ENCODE results near the gene TAF1C. TPM values are rescaled to one million over a fixed set of nuclear protein-coding genes. Genes with fewer than 3 reads are reported as not detected.

The TAF1C gene
- total RNA-seq, 1 donor from 2014 or later: 30.2 TPM

DNA sequence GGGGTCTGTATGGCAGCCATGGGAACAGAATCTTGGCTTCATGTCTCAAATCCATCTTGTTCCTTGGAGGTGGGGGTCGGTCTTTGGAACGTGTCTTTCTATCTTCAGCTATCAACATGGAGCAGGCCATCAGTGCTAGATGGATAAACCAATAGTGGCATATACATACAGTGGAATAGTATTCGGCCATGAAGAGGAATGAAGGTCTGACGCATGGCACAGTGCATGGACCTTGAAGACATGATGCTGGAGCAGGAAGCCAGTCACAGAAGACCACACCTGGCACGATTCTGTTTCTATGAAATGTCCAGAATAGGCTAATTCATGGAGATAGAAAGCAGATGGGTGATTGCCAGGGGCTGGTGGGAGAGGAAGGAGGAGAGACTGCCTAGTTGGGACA is 45.2 kb upstream of the TAF1C start:
- intact Hi-C loops (cut with DNase I): no loop called here
- Histone ChIP-seq H3K9me3 (no peaks in the 10 kb centered on the region), H3K27ac (no peak overlapping the region), H3K36me3 (no peaks in the 10 kb centered on the region), H3K4me1 (peaks cover 5% of the 10 kb centered on the region), H3K4me3 (no peak overlapping the region), H3K27me3 (no peaks in the 10 kb centered on the region)
- no peak for DNase-seq (ENCODE audit: extremely low spot score in 2 of 2)
- no peak for TF ChIP-seq CTCF (IDR thresholded peaks at IDR 0.05)
- no peak for TF ChIP-seq POLR2A (IDR thresholded peaks at IDR 0.05)
- no peak for TF ChIP-seq POLR2AphosphoS5 (IDR thresholded peaks at IDR 0.05; ENCODE audit: insufficient read depth in 1 of 2, low read depth in 1 of 2)

- intact Hi-C loops (cut with DNase I): no loop called here
- DNase-seq (ENCODE audit: extremely low spot score in 2 of 2): no peak
Observed at GRCh38 chr16:84229471-84229870, 42.6 kb upstream of the TAF1C start.

GRCh38 chr16:84228256-84228838 is 41.5 kb upstream of the TAF1C start:
- no peak overlapping the region for H3K27ac ChIP-seq
- intact Hi-C loops (cut with DNase I): no loop called here
- no peak for DNase-seq (ENCODE audit: extremely low spot score in 2 of 2)
- H3K27me3 ChIP-seq: no peaks in the 10 kb centered on the region
- H3K4me3 ChIP-seq: peak overlapping the region in 1 of 2 donors; percentile 4
- no peaks in the 10 kb centered on the region for H3K9me3 ChIP-seq
- peaks cover 5% of the 10 kb centered on the region for H3K4me1 ChIP-seq
- H3K36me3 ChIP-seq: no peaks in the 10 kb centered on the region
- TF ChIP-seq CTCF (IDR thresholded peaks at IDR 0.05) (no peak), POLR2AphosphoS5 (IDR thresholded peaks at IDR 0.05; ENCODE audit: insufficient read depth in 1 of 2, low read depth in 1 of 2) (no peak), POLR2A (IDR thresholded peaks at IDR 0.05) (no peak)

More at GRCh38 chr16:84229471-84229870, 42.6 kb upstream of the TAF1C start:
- TF ChIP-seq POLR2A (IDR thresholded peaks at IDR 0.05) (no peak), CTCF (IDR thresholded peaks at IDR 0.05) (no peak), POLR2AphosphoS5 (IDR thresholded peaks at IDR 0.05; ENCODE audit: insufficient read depth in 1 of 2, low read depth in 1 of 2) (no peak)
- Histone ChIP-seq H3K4me3 (no peak overlapping the region), H3K9me3 (no peaks in the 10 kb centered on the region), H3K4me1 (peaks cover 5% of the 10 kb centered on the region), H3K36me3 (no peaks in the 10 kb centered on the region), H3K27me3 (no peaks in the 10 kb centered on the region), H3K27ac (no peak overlapping the region)

DNA sequence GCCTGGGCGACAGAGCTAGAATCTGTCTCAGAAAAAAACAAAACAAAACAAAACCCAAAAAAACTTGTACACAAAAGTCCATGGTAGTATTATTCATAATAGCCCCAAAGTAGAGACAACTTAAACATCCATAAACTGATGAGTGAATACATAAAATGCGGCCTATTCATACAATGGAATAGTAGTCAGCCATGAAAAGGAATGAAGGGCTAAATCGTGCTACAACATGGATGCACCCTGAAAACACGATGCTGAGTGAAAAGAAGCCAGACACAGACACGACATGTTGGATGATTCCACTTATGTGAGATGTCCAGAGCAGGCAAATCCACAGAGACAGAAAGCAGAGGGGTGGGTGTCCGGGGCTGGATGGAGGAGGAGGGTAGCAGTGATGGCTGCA is 40.7 kb upstream of the TAF1C start:
- peaks cover 5% of the 10 kb centered on the region for H3K4me1 ChIP-seq
- no peak for DNase-seq (ENCODE audit: extremely low spot score in 2 of 2)
- intact Hi-C loops (cut with DNase I): no loop called here
- H3K9me3 ChIP-seq: no peaks in the 10 kb centered on the region
- no peaks in the 10 kb centered on the region for H3K36me3 ChIP-seq
- H3K27me3 ChIP-seq: no peaks in the 10 kb centered on the region
- TF ChIP-seq POLR2AphosphoS5 (IDR thresholded peaks at IDR 0.05; ENCODE audit: insufficient read depth in 1 of 2, low read depth in 1 of 2) (no peak), POLR2A (IDR thresholded peaks at IDR 0.05) (no peak), CTCF (IDR thresholded peaks at IDR 0.05) (no peak)
- H3K27ac ChIP-seq: no peak overlapping the region
- H3K4me3 ChIP-seq: no peak overlapping the region

GRCh38 chr16:84226026-84226425 is 39.2 kb upstream of the TAF1C start:
- TF ChIP-seq CTCF (IDR thresholded peaks at IDR 0.05) (no peak), POLR2A (IDR thresholded peaks at IDR 0.05) (no peak), POLR2AphosphoS5 (IDR thresholded peaks at IDR 0.05; ENCODE audit: insufficient read depth in 1 of 2, low read depth in 1 of 2) (no peak)
- Histone ChIP-seq H3K27ac (no peak overlapping the region), H3K36me3 (no peaks in the 10 kb centered on the region), H3K4me3 (no peak overlapping the region), H3K9me3 (no peaks in the 10 kb centered on the region), H3K4me1 (peaks cover 5% of the 10 kb centered on the region), H3K27me3 (no peaks in the 10 kb centered on the region)
- no peak for DNase-seq (ENCODE audit: extremely low spot score in 2 of 2)
- intact Hi-C loops (cut with DNase I): no loop called here
